HG02571 (cell line): ENCODE results near the gene TMEM255B.
"Not testable (repeated sequence)": the region's sequence is repeated elsewhere in the genome, so short reads cannot be mapped to it uniquely, and the experiment has no call there.

Source experiments
- ATAC-seq: cut with Tn5 transposase; IDR thresholded peaks from one replicate; pipeline ENCODE4 v1.9.1; 2021; ENCODE audit warnings: mild to moderate bottlenecking, moderate library complexity; ENCODE audit not compliant: unreplicated experiment

The TMEM255B gene

GRCh38 chr13:113815151-113816058 is 56.4 kb downstream of the TMEM255B start:
- ATAC-seq: no peak

- ATAC-seq: no peak
Observed at GRCh38 chr13:113816254-113816929, 57.4 kb downstream of the TMEM255B start.

GRCh38 chr13:113816946-113817859 is 58.2 kb downstream of the TMEM255B start:
- ATAC-seq: no peak

GRCh38 chr13:113817860-113818691 is 59.0 kb downstream of the TMEM255B start:
- no peak for ATAC-seq

GRCh38 chr13:113818700-113819295 is 59.8 kb downstream of the TMEM255B start:
- ATAC-seq: no peak

- no peak for ATAC-seq
Observed at GRCh38 chr13:113819341-113819730, 60.3 kb downstream of the TMEM255B start.

GRCh38 chr13:113819731-113820715 is 61.0 kb downstream of the TMEM255B start:
- ATAC-seq: no peak

GRCh38 chr13:113820813-113821651 is 62.0 kb downstream of the TMEM255B start:
- ATAC-seq: no peak

- ATAC-seq: no peak
Observed at GRCh38 chr13:113821847-113822246, 62.8 kb downstream of the TMEM255B start.

GRCh38 chr13:113822266-113822665 is 63.2 kb downstream of the TMEM255B start:
- no peak for ATAC-seq

GRCh38 chr13:113822956-113823744 is 64.1 kb downstream of the TMEM255B start:
- no peak for ATAC-seq

- no peak for ATAC-seq
Observed at GRCh38 chr13:113823771-113824170, 64.7 kb downstream of the TMEM255B start.

GRCh38 chr13:113825841-113826240 is 66.8 kb downstream of the TMEM255B start:
- no peak for ATAC-seq

- ATAC-seq: not testable (repeated sequence)
Observed at GRCh38 chr13:113826446-113826845, 67.4 kb downstream of the TMEM255B start.

GRCh38 chr13:113827021-113827420 is 68.0 kb downstream of the TMEM255B start:
- no peak for ATAC-seq

GRCh38 chr13:113828282-113828825 is 69.3 kb downstream of the TMEM255B start:
- ATAC-seq: no peak
